ENCODE results near the gene APBA1. TPM values are rescaled to one million over a fixed set of nuclear protein-coding genes. Genes with fewer than 3 reads are reported as not detected.

The APBA1 gene
- total RNA-seq, 2 donors from 2014 or later: 6.8 to 9.5 TPM

GRCh38 chr9:69495296-69495695 lies 176.9 kb downstream of the APBA1 start:
- DNase-seq (ENCODE audit: low spot score): no peak
- no peaks in the 10 kb centered on the region for H3K9me3 ChIP-seq
- no peak for ATAC-seq (ENCODE audit: insufficient number of reproducible peaks, low FRiP score, low read depth)
- H3K36me3 ChIP-seq: no peaks in the 10 kb centered on the region
- H3K27ac ChIP-seq: no peak overlapping the region
- TF ChIP-seq CTCF (IDR thresholded peaks at IDR 0.05): no peak
- H3K27me3 ChIP-seq (replicated peaks; ENCODE audit: insufficient read depth): no peaks in the 10 kb centered on the region
- no peak overlapping the region for H3K4me3 ChIP-seq
- H3K4me1 ChIP-seq (ENCODE audit: control insufficient read depth in 1 of 2, low read depth in 2 of 2): no peaks in the 10 kb centered on the region

GRCh38 chr9:69494763-69495162 lies 177.4 kb downstream of the APBA1 start:
- Histone ChIP-seq H3K9me3 (no peaks in the 10 kb centered on the region), H3K4me3 (no peak overlapping the region), H3K4me1 (ENCODE audit: control insufficient read depth in 1 of 2, low read depth in 2 of 2) (no peaks in the 10 kb centered on the region), H3K27ac (no peak overlapping the region), H3K36me3 (no peaks in the 10 kb centered on the region), H3K27me3 (replicated peaks; ENCODE audit: insufficient read depth) (no peaks in the 10 kb centered on the region)
- TF ChIP-seq CTCF (IDR thresholded peaks at IDR 0.05): no peak
- no peak for ATAC-seq (ENCODE audit: insufficient number of reproducible peaks, low FRiP score, low read depth)
- no peak for DNase-seq (ENCODE audit: low spot score)

- Histone ChIP-seq H3K4me3 (no peak overlapping the region), H3K9me3 (no peaks in the 10 kb centered on the region), H3K36me3 (no peaks in the 10 kb centered on the region), H3K27ac (no peak overlapping the region), H3K4me1 (ENCODE audit: control insufficient read depth in 1 of 2, low read depth in 2 of 2) (no peaks in the 10 kb centered on the region), H3K27me3 (replicated peaks; ENCODE audit: insufficient read depth) (no peaks in the 10 kb centered on the region)
- DNase-seq (ENCODE audit: low spot score) (no peak), ATAC-seq (ENCODE audit: insufficient number of reproducible peaks, low FRiP score, low read depth) (no peak)
- no peak for TF ChIP-seq CTCF (IDR thresholded peaks at IDR 0.05)
These were observed 178.0 kb downstream of the APBA1 start for GRCh38 chr9:69494208-69494607.

GRCh38 chr9:69486498-69486897 lies 185.7 kb downstream of the APBA1 start:
- Histone ChIP-seq H3K4me3 (no peak overlapping the region), H3K36me3 (no peaks in the 10 kb centered on the region), H3K27ac (no peak overlapping the region), H3K9me3 (no peaks in the 10 kb centered on the region), H3K4me1 (ENCODE audit: control insufficient read depth in 1 of 2, low read depth in 2 of 2) (no peaks in the 10 kb centered on the region), H3K27me3 (replicated peaks; ENCODE audit: insufficient read depth) (no peaks in the 10 kb centered on the region)
- DNase-seq (ENCODE audit: low spot score) (no peak), ATAC-seq (ENCODE audit: insufficient number of reproducible peaks, low FRiP score, low read depth) (no peak)
- no peak for TF ChIP-seq CTCF (IDR thresholded peaks at IDR 0.05)

- DNase-seq (ENCODE audit: low spot score) (no peak), ATAC-seq (ENCODE audit: insufficient number of reproducible peaks, low FRiP score, low read depth) (no peak)
- Histone ChIP-seq H3K4me3 (no peak overlapping the region), H3K27me3 (replicated peaks; ENCODE audit: insufficient read depth) (no peaks in the 10 kb centered on the region), H3K4me1 (ENCODE audit: control insufficient read depth in 1 of 2, low read depth in 2 of 2) (no peaks in the 10 kb centered on the region), H3K9me3 (no peaks in the 10 kb centered on the region), H3K27ac (no peak overlapping the region), H3K36me3 (no peaks in the 10 kb centered on the region)
- no peak for TF ChIP-seq CTCF (IDR thresholded peaks at IDR 0.05)
These were observed 186.7 kb downstream of the APBA1 start for GRCh38 chr9:69485466-69485865.
